ENCODE results near the gene LRP1B.

- TF ChIP-seq CTCF (IDR thresholded peaks at IDR 0.05) (no peak), ZFX (IDR thresholded peaks at IDR 0.05; ENCODE audit: borderline replicate concordance) (no peak)
Observed at GRCh38 chr2:141501752-141502151, 629.1 kb downstream of the LRP1B start.
